ENCODE measurements around the gene SCN8A.

Gene SCN8A

GRCh38 chr12:51836827-51837173 is 245.8 kb downstream of the SCN8A start:
- Histone ChIP-seq H3K4ac (ENCODE audit: low read depth, low read length) (peak overlapping the region; percentile 0), H4K91ac (ENCODE audit: low read depth, low read length) (no peak overlapping the region), H3K4me2 (ENCODE audit: low read length) (peak overlapping the region; percentile 10), H2BK120ac (ENCODE audit: insufficient read depth, low read length, poor library complexity) (no peak overlapping the region), H3K9ac (ENCODE audit: low read length) (no peak overlapping the region), H3K18ac (ENCODE audit: low read length) (no peak overlapping the region), H2BK12ac (ENCODE audit: low read length) (no peak overlapping the region), H4K12ac (ENCODE audit: low read depth, low read length) (no peak overlapping the region), H3K14ac (ENCODE audit: low read length) (no peak overlapping the region), H3K27ac (ENCODE audit: low read depth, low read length) (no peak overlapping the region), H2AK5ac (ENCODE audit: low read length) (no peak overlapping the region), H3K23ac (ENCODE audit: low read length) (no peak overlapping the region), H3K36me3 (ENCODE audit: control insufficient read depth in 1 of 2, insufficient read depth in 2 of 2, low read length in 2 of 2) (peaks cover 12 to 18% of the 10 kb centered on the region in 2 experiments), H2BK5ac (ENCODE audit: low read depth, low read length, poor library complexity) (no peak overlapping the region), H2AFZ (ENCODE audit: insufficient read depth, low read length, poor library complexity) (no peak overlapping the region), H3K79me2 (ENCODE audit: control insufficient read depth, insufficient read depth, low read length, poor library complexity) (peaks cover 18% of the 10 kb centered on the region), H4K8ac (ENCODE audit: low read depth, low read length) (no peak overlapping the region), H3K79me1 (ENCODE audit: low read length) (peaks cover 7% of the 10 kb centered on the region), H3K9me3 (ENCODE audit: insufficient read depth, low read depth, low read length) (peaks cover 2% of the 10 kb centered on the region), H3K4me1 (ENCODE audit: control insufficient read depth in 1 of 2, insufficient read depth in 2 of 2, low read length in 2 of 2) (peaks cover 37 to 52% of the 10 kb centered on the region in 2 experiments), H3K4me3 (ENCODE audit: low read depth, low read length) (no peak overlapping the region), H3K27me3 (ENCODE audit: insufficient read depth, low read length) (no peaks in the 10 kb centered on the region)
- no CpG with 5 or more reads among the region's 6 CpGs for WGBS (ENCODE audit: extremely low coverage, insufficient coverage, insufficient read length)
- DNase-seq: no peak

- WGBS (ENCODE audit: extremely low coverage, insufficient coverage, insufficient read length): no CpG with 5 or more reads among the region's 7 CpGs
- H4K12ac ChIP-seq (ENCODE audit: low read depth, low read length): no peak overlapping the region
- no peak overlapping the region for H3K14ac ChIP-seq (ENCODE audit: low read length)
- no peak overlapping the region for H3K4me2 ChIP-seq (ENCODE audit: low read length)
- no peak overlapping the region for H2BK5ac ChIP-seq (ENCODE audit: low read depth, low read length, poor library complexity)
- no peak overlapping the region for H4K8ac ChIP-seq (ENCODE audit: low read depth, low read length)
- no peak overlapping the region for H3K18ac ChIP-seq (ENCODE audit: low read length)
- H3K4me1 ChIP-seq (ENCODE audit: control insufficient read depth in 1 of 2, insufficient read depth in 2 of 2, low read length in 2 of 2): peaks cover 41 to 56% of the 10 kb centered on the region in 2 experiments
- no peak for DNase-seq
- H2AK5ac ChIP-seq (ENCODE audit: low read length): no peak overlapping the region
- H3K4ac ChIP-seq (ENCODE audit: low read depth, low read length): no peak overlapping the region
- H3K79me1 ChIP-seq (ENCODE audit: low read length): peaks cover 7% of the 10 kb centered on the region
- H3K9ac ChIP-seq (ENCODE audit: low read length): no peak overlapping the region
- H3K4me3 ChIP-seq (ENCODE audit: low read depth, low read length): no peak overlapping the region
- no peak overlapping the region for H3K23ac ChIP-seq (ENCODE audit: low read length)
- H2BK12ac ChIP-seq (ENCODE audit: low read length): no peak overlapping the region
- H3K27ac ChIP-seq (ENCODE audit: low read depth, low read length): no peak overlapping the region
- peaks cover 18% of the 10 kb centered on the region for H3K79me2 ChIP-seq (ENCODE audit: control insufficient read depth, insufficient read depth, low read length, poor library complexity)
- H3K27me3 ChIP-seq (ENCODE audit: insufficient read depth, low read length): no peaks in the 10 kb centered on the region
- H2AFZ ChIP-seq (ENCODE audit: insufficient read depth, low read length, poor library complexity): no peak overlapping the region
- H3K36me3 ChIP-seq (ENCODE audit: control insufficient read depth in 1 of 2, insufficient read depth in 2 of 2, low read length in 2 of 2): peaks cover 12 to 18% of the 10 kb centered on the region in 2 experiments
- H2BK120ac ChIP-seq (ENCODE audit: insufficient read depth, low read length, poor library complexity): no peak overlapping the region
- peaks cover 2% of the 10 kb centered on the region for H3K9me3 ChIP-seq (ENCODE audit: insufficient read depth, low read depth, low read length)
- H4K91ac ChIP-seq (ENCODE audit: low read depth, low read length): no peak overlapping the region
These were observed 246.3 kb downstream of the SCN8A start for GRCh38 chr12:51837286-51837685.

- Histone ChIP-seq H3K14ac (ENCODE audit: low read length) (no peak overlapping the region), H3K4ac (ENCODE audit: low read depth, low read length) (peak overlapping the region; percentile 3), H3K4me3 (ENCODE audit: low read depth, low read length) (no peak overlapping the region), H3K36me3 (ENCODE audit: control insufficient read depth in 1 of 2, insufficient read depth in 2 of 2, low read length in 2 of 2) (peaks cover 16 to 23% of the 10 kb centered on the region in 2 experiments), H3K9me3 (ENCODE audit: insufficient read depth, low read depth, low read length) (peaks cover 2% of the 10 kb centered on the region), H3K79me1 (ENCODE audit: low read length) (peaks cover 7% of the 10 kb centered on the region), H3K9ac (ENCODE audit: low read length) (no peak overlapping the region), H4K91ac (ENCODE audit: low read depth, low read length) (no peak overlapping the region), H3K18ac (ENCODE audit: low read length) (peak overlapping the region; percentile 12), H3K4me1 (ENCODE audit: control insufficient read depth in 1 of 2, insufficient read depth in 2 of 2, low read length in 2 of 2) (peaks cover 42 to 59% of the 10 kb centered on the region in 2 experiments), H3K27me3 (ENCODE audit: insufficient read depth, low read length) (no peaks in the 10 kb centered on the region), H4K12ac (ENCODE audit: low read depth, low read length) (no peak overlapping the region), H3K27ac (ENCODE audit: low read depth, low read length) (peak overlapping the region; percentile 8), H2BK12ac (ENCODE audit: low read length) (no peak overlapping the region), H3K23ac (ENCODE audit: low read length) (no peak overlapping the region), H3K4me2 (ENCODE audit: low read length) (no peak overlapping the region), H2AK5ac (ENCODE audit: low read length) (no peak overlapping the region), H4K8ac (ENCODE audit: low read depth, low read length) (no peak overlapping the region), H2BK5ac (ENCODE audit: low read depth, low read length, poor library complexity) (no peak overlapping the region), H2AFZ (ENCODE audit: insufficient read depth, low read length, poor library complexity) (no peak overlapping the region), H2BK120ac (ENCODE audit: insufficient read depth, low read length, poor library complexity) (no peak overlapping the region), H3K79me2 (ENCODE audit: control insufficient read depth, insufficient read depth, low read length, poor library complexity) (peaks cover 23% of the 10 kb centered on the region)
- WGBS (ENCODE audit: extremely low coverage, insufficient coverage, insufficient read length): no CpG with 5 or more reads among the region's 4 CpGs
- DNase-seq: no peak
These were observed 247.0 kb downstream of the SCN8A start for GRCh38 chr12:51838036-51838435.

DNA sequence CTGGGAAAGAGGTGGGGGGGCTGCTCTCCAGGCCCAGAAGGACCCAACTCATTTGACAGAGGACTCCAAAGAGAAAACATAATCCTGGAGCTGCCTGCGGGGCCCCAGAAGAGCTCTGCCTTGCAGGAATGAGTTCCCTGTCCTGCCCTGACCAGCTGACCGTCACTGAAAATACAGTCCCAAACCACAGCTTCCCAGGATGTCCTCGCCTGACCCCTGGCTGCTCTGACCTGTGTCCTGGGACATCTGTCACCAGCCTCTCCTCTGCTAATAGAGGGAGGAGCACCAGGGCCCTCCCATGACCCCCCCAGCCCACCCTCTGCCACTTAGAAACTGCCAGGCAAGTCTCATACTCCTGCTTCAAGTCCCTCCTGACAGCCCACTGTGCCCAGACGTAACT is 247.7 kb downstream of the SCN8A start:
- Histone ChIP-seq H3K14ac (ENCODE audit: low read length) (no peak overlapping the region), H3K79me1 (ENCODE audit: low read length) (peaks cover 7% of the 10 kb centered on the region), H3K9ac (ENCODE audit: low read length) (no peak overlapping the region), H3K9me3 (ENCODE audit: insufficient read depth, low read depth, low read length) (peaks cover 2% of the 10 kb centered on the region), H3K4me1 (ENCODE audit: control insufficient read depth in 1 of 2, insufficient read depth in 2 of 2, low read length in 2 of 2) (peaks cover 44 to 59% of the 10 kb centered on the region in 2 experiments), H4K12ac (ENCODE audit: low read depth, low read length) (no peak overlapping the region), H3K36me3 (ENCODE audit: control insufficient read depth in 1 of 2, insufficient read depth in 2 of 2, low read length in 2 of 2) (peaks cover 16 to 25% of the 10 kb centered on the region in 2 experiments), H2BK5ac (ENCODE audit: low read depth, low read length, poor library complexity) (no peak overlapping the region), H2BK120ac (ENCODE audit: insufficient read depth, low read length, poor library complexity) (no peak overlapping the region), H2AK5ac (ENCODE audit: low read length) (no peak overlapping the region), H3K4me2 (ENCODE audit: low read length) (no peak overlapping the region), H3K79me2 (ENCODE audit: control insufficient read depth, insufficient read depth, low read length, poor library complexity) (peaks cover 23% of the 10 kb centered on the region), H3K27me3 (ENCODE audit: insufficient read depth, low read length) (no peaks in the 10 kb centered on the region), H3K4ac (ENCODE audit: low read depth, low read length) (no peak overlapping the region), H3K27ac (ENCODE audit: low read depth, low read length) (no peak overlapping the region), H2AFZ (ENCODE audit: insufficient read depth, low read length, poor library complexity) (no peak overlapping the region), H2BK12ac (ENCODE audit: low read length) (no peak overlapping the region), H4K8ac (ENCODE audit: low read depth, low read length) (no peak overlapping the region), H3K18ac (ENCODE audit: low read length) (no peak overlapping the region), H4K91ac (ENCODE audit: low read depth, low read length) (no peak overlapping the region), H3K4me3 (ENCODE audit: low read depth, low read length) (no peak overlapping the region), H3K23ac (ENCODE audit: low read length) (no peak overlapping the region)
- WGBS (ENCODE audit: extremely low coverage, insufficient coverage, insufficient read length): no CpG with 5 or more reads among the region's 4 CpGs
- DNase-seq: no peak
